Mesenchymal stem cell (in vitro differentiated cells and primary cell): Measurements from ENCODE around the gene MFF.

Experiments
- DNase-seq: peaks from one replicate; pipeline ENCODE4 v3.0.0-alpha.2; 2013
- H2AFZ ChIP-seq: one replicate; pipeline ENCODE4 v1.6.1; 2013; ENCODE audit warnings: low read depth, mild to moderate bottlenecking, control low read depth, inconsistent platforms, low read length, moderate library complexity
- H2AK5ac ChIP-seq: 2 replicates; pipeline ENCODE4 v1.6.1; 2013; ENCODE audit warnings: low read length, moderate library complexity, mild to moderate bottlenecking, inconsistent platforms; ENCODE audit not compliant: severe bottlenecking
- H2BK120ac ChIP-seq: one replicate; pipeline ENCODE4 v1.6.1; 2013; ENCODE audit warnings: low read depth, mild to moderate bottlenecking, inconsistent platforms, low read length, moderate library complexity
- H2BK12ac ChIP-seq, 2 experiments: one replicate each; pipeline ENCODE4 v1.6.1; 2013; ENCODE audit warnings: inconsistent platforms in 2 of 2, low read length in 2 of 2, mild to moderate bottlenecking in 2 of 2, moderate library complexity in 2 of 2, control low read depth in 1 of 2
- H2BK15ac ChIP-seq: one replicate; pipeline ENCODE4 v1.6.1; 2013; ENCODE audit warnings: mild to moderate bottlenecking, low read depth, inconsistent platforms; ENCODE audit not compliant: poor library complexity, severe bottlenecking
- H2BK5ac ChIP-seq: 2 replicates; pipeline ENCODE4 v1.6.1; 2013; ENCODE audit warnings: low read depth, mild to moderate bottlenecking, low read length, control low read depth, inconsistent platforms; ENCODE audit not compliant: poor library complexity, severe bottlenecking
- H3K14ac ChIP-seq, 2 experiments: one replicate each; pipeline ENCODE4 v1.6.1; 2013; ENCODE audit warnings: inconsistent platforms in 2 of 2, low read length in 2 of 2, control low read depth in 1 of 2, mild to moderate bottlenecking in 1 of 2, moderate library complexity in 1 of 2
- H3K18ac ChIP-seq, 2 experiments: one replicate each; pipeline ENCODE4 v1.6.1; 2013; ENCODE audit warnings: inconsistent platforms in 2 of 2, low read length in 2 of 2, control low read depth in 1 of 2, low read depth in 1 of 2, mild to moderate bottlenecking in 1 of 2
- H3K23ac ChIP-seq, 2 experiments: one replicate each; pipeline ENCODE4 v1.6.1; 2013; ENCODE audit warnings: inconsistent platforms in 2 of 2, low read length in 2 of 2, mild to moderate bottlenecking in 2 of 2, moderate library complexity in 2 of 2, control low read depth in 1 of 2
- H3K27ac ChIP-seq: 2 replicates; pipeline ENCODE4 v1.5.1; 2013; ENCODE audit warnings: mild to moderate bottlenecking, moderate library complexity, low read length, control low read depth, inconsistent platforms; ENCODE audit not compliant: poor library complexity, severe bottlenecking
- H3K27me3 ChIP-seq, 2 experiments: 2 replicates each; pipeline versions ENCODE4 v1.6.1 to v1.7.0; 2013; ENCODE audit warnings: low read length in 2 of 2, mild to moderate bottlenecking in 2 of 2, moderate library complexity in 2 of 2, control low read depth in 1 of 2, inconsistent platforms in 1 of 2; ENCODE audit not compliant: control insufficient read depth in 1 of 2, insufficient read depth in 1 of 2
- H3K36me3 ChIP-seq, 2 experiments: 2 replicates each; pipeline versions ENCODE4 v1.6.1 to v1.7.0; 2013; ENCODE audit warnings: low read length in 2 of 2, control low read depth in 1 of 2, inconsistent platforms in 1 of 2, low read depth in 1 of 2, mild to moderate bottlenecking in 1 of 2; ENCODE audit not compliant: insufficient read depth in 2 of 2, control insufficient read depth in 1 of 2
- H3K4ac ChIP-seq, 2 experiments: one replicate each; pipeline ENCODE4 v1.6.1; 2013; ENCODE audit warnings: inconsistent platforms in 2 of 2, low read length in 2 of 2, mild to moderate bottlenecking in 2 of 2, moderate library complexity in 2 of 2, control low read depth in 1 of 2, low read depth in 1 of 2
- H3K4me1 ChIP-seq: 2 replicates; pipeline ENCODE4 v1.6.1; 2013; ENCODE audit warnings: low read depth, low read length, control low read depth; ENCODE audit not compliant: control insufficient read depth, insufficient read depth
- H3K4me2 ChIP-seq: 2 replicates; pipeline ENCODE4 v1.6.1; 2013; ENCODE audit warnings: low read length, mild to moderate bottlenecking, inconsistent platforms; ENCODE audit not compliant: poor library complexity, severe bottlenecking
- H3K4me3 ChIP-seq, 2 experiments: 2 replicates each; pipeline versions ENCODE4 v1.5.1 to v1.7.0; 2013; ENCODE audit warnings: low read length in 2 of 2, mild to moderate bottlenecking in 2 of 2, control low read depth in 1 of 2, low read depth in 1 of 2; ENCODE audit not compliant: insufficient read depth in 1 of 2
- H3K79me1 ChIP-seq: replicated peaks from 2 replicates; pipeline ENCODE4 v1.6.1; 2013; ENCODE audit warnings: mild to moderate bottlenecking, control low read depth, low read length, inconsistent platforms; ENCODE audit not compliant: poor library complexity, severe bottlenecking
- H3K9ac ChIP-seq: 2 replicates; pipeline ENCODE4 v1.7.0; 2013; ENCODE audit warnings: mild to moderate bottlenecking, low read length, moderate library complexity
- H3K9me3 ChIP-seq: 2 replicates; pipeline ENCODE4 v1.7.0; 2013; ENCODE audit warnings: mild to moderate bottlenecking, low read length; ENCODE audit not compliant: control insufficient read depth
- H4K8ac ChIP-seq: one replicate; pipeline ENCODE4 v1.6.1; 2013; ENCODE audit warnings: inconsistent platforms, mild to moderate bottlenecking, low read length, moderate library complexity
- H4K91ac ChIP-seq: one replicate; pipeline ENCODE4 v1.6.1; 2013; ENCODE audit warnings: mild to moderate bottlenecking, low read length, inconsistent platforms
- WGBS: methylation state at CpG from one replicate; pipeline ENCODE4 v1.1.7; 2013; ENCODE audit warnings: mixed read lengths; 5-methylcytosine and 5-hydroxymethylcytosine counted together

The MFF gene

DNA sequence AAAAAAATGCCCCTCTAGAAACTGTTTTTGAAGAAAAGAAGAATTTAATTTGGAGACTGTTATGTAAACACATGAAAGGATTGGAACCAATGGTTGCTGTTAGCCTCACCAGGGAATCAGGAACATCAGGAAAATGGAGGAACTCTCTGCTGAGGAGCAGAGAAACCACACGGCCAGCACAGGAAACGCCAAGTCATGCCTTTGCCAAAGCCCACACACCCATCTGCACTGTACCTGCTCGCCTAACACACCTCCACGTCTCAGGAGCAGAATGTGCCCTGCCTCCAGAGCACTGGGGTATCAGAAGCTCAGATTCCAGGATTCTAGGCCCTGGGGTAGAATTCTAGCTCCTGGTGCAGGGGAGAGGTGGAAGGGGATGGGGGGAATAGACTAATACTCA lies 72.5 kb downstream of the MFF start:
- Histone ChIP-seq H3K79me1 (no peaks in the 10 kb centered on the region), H3K4me3 (no peak overlapping the region), H3K18ac (no peak overlapping the region), H3K27me3 (no peaks in the 10 kb centered on the region), H2BK15ac (no peak overlapping the region), H2BK12ac (no peak overlapping the region), H3K4me2 (no peak overlapping the region), H2BK120ac (no peak overlapping the region), H3K36me3 (no peaks in the 10 kb centered on the region), H2BK5ac (peak overlapping the region; percentile 9), H4K91ac (no peak overlapping the region), H3K14ac (no peak overlapping the region), H3K9ac (no peak overlapping the region), H3K4ac (no peak overlapping the region), H2AK5ac (peak overlapping the region; percentile 75), H3K27ac (no peak overlapping the region), H4K8ac (no peak overlapping the region), H2AFZ (no peak overlapping the region), H3K23ac (no peak overlapping the region), H3K9me3 (no peaks in the 10 kb centered on the region), H3K4me1 (peaks cover 6% of the 10 kb centered on the region)
- DNase-seq, result no peak
- WGBS, result 87% methylated on average over 3 of the region's 4 CpGs

- Histone ChIP-seq H4K8ac (no peak overlapping the region), H2AFZ (no peak overlapping the region), H4K91ac (no peak overlapping the region), H3K9me3 (no peaks in the 10 kb centered on the region), H2AK5ac (no peak overlapping the region), H2BK12ac (no peak overlapping the region), H3K14ac (no peak overlapping the region), H3K79me1 (no peaks in the 10 kb centered on the region), H2BK15ac (no peak overlapping the region), H2BK120ac (no peak overlapping the region), H2BK5ac (no peak overlapping the region), H3K36me3 (no peaks in the 10 kb centered on the region), H3K4me1 (peaks cover 6% of the 10 kb centered on the region), H3K4ac (no peak overlapping the region), H3K9ac (no peak overlapping the region), H3K27me3 (no peaks in the 10 kb centered on the region), H3K23ac (no peak overlapping the region), H3K4me3 (no peak overlapping the region), H3K27ac (no peak overlapping the region), H3K4me2 (no peak overlapping the region), H3K18ac (no peak overlapping the region)
- 100% methylated on average over 2 of the region's 4 CpGs for WGBS
- DNase-seq, result no peak
These were observed 73.9 kb downstream of the MFF start for GRCh38 chr2:227398684-227399670.

DNA sequence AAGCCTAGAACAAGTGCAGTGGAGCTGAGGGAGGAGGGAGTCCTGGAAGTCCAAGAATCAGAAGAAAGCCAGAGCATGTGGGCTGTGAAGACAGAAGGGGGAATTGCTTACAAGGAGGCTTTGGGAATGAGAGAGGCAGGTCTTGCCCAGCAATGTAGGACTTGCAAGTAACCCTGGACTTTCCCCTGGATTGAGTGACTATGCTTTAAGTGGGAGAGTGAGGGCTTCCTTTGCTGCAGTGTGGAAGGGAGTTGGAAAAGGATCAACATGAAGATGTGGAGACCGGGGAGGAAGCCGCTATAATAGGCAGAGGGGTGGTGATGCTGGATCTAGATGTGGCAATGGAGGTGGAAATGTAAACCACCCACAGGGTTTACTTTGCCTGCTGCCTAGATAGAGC lies 76.5 kb downstream of the MFF start:
- Histone ChIP-seq H2BK5ac (no peak overlapping the region), H3K4ac (no peak overlapping the region)

DNA sequence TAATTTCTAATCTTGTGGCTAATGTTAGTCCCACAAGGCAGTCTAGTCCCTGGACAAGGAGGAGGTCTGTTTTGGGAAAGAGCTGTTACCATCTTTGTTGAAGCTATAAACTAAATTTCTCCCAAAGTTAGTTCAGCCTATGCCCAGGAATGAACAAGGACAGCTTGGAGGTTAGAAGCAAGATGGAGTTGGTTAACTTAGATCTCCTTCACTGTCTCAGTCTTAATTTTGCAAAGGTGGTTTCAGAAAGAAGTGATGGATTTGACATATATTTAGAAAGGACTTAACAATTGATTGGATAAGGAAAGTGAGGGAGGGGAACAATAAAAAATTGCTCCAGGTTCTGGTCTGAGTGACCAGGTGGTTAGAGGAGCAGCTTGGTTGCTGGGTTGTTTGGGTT lies 77.3 kb downstream of the MFF start:
- Histone ChIP-seq H2AK5ac (no peak overlapping the region), H2BK15ac (no peak overlapping the region), H3K36me3 (no peaks in the 10 kb centered on the region), H3K79me1 (no peaks in the 10 kb centered on the region), H2AFZ (no peak overlapping the region), H4K91ac (no peak overlapping the region), H4K8ac (no peak overlapping the region), H3K27me3 (no peaks in the 10 kb centered on the region), H3K14ac (no peak overlapping the region), H2BK5ac (no peak overlapping the region), H3K23ac (no peak overlapping the region), H3K9me3 (no peaks in the 10 kb centered on the region), H3K18ac (no peak overlapping the region), H2BK120ac (no peak overlapping the region), H3K4me2 (no peak overlapping the region), H3K4me3 (no peak overlapping the region), H3K27ac (no peak overlapping the region), H3K4ac (no peak overlapping the region), H3K9ac (no peak overlapping the region), H2BK12ac (no peak overlapping the region), H3K4me1 (peaks cover 4% of the 10 kb centered on the region)
- DNase-seq, result no peak

More for the DNA sequence above, 76.5 kb downstream of the MFF start:
- H3K79me1 ChIP-seq, result no peaks in the 10 kb centered on the region
- H4K8ac ChIP-seq, result no peak overlapping the region
- H3K27me3 ChIP-seq, result no peaks in the 10 kb centered on the region
- no peaks in the 10 kb centered on the region for H3K36me3 ChIP-seq
- no peak overlapping the region for H2AK5ac ChIP-seq
- no peak overlapping the region for H3K14ac ChIP-seq
- no peak overlapping the region for H4K91ac ChIP-seq
- no peak overlapping the region for H2AFZ ChIP-seq
- peaks cover 4% of the 10 kb centered on the region for H3K4me1 ChIP-seq
- H3K9ac ChIP-seq, result no peak overlapping the region
- WGBS, result 44% methylated on average over 2 of the region's 2 CpGs
- H2BK15ac ChIP-seq, result no peak overlapping the region
- no peaks in the 10 kb centered on the region for H3K9me3 ChIP-seq
- no peak overlapping the region for H3K23ac ChIP-seq
- H3K27ac ChIP-seq, result no peak overlapping the region
- no peak overlapping the region for H2BK12ac ChIP-seq
- H3K4me3 ChIP-seq, result no peak overlapping the region
- H3K4me2 ChIP-seq, result no peak overlapping the region
- no peak overlapping the region for H2BK120ac ChIP-seq
- no peak for DNase-seq
- H3K18ac ChIP-seq, result no peak overlapping the region
